ENCODE data around the gene FKBP14. TPM values are rescaled to one million over a fixed set of nuclear protein-coding genes. Genes with fewer than 3 reads are reported as not detected.

The FKBP14 gene
- total RNA-seq, 6 experiments from 2014 or later = 4.0 to 8.7 (median 5.2) TPM

DNA sequence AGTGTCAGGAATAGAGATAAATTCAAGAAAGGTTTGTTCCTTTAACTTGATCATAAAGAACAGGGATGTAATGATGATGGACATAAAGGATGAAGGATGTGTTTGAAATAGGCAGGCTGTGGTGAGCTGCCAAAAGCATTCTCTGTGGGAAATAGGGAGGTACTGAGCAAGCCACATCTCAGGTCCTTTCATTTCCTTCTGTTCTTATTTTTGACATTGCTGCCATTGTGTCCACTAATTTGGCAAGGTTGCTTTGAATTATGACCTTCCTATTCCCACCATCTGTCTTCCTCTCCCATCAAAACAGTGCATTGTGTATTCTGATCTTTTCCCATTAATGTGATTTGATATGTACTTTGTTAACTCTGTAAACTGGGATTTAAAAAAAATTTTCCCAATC lies 46.4 kb downstream of the FKBP14 start:
- intact Hi-C loops (cut with DNase I) = no loop called here
- no peaks in the 10 kb centered on the region for H3K27me3 ChIP-seq
- TF ChIP-seq POLR2A (IDR thresholded peaks at IDR 0.05) = no peak
- TF ChIP-seq, protein P1, sequence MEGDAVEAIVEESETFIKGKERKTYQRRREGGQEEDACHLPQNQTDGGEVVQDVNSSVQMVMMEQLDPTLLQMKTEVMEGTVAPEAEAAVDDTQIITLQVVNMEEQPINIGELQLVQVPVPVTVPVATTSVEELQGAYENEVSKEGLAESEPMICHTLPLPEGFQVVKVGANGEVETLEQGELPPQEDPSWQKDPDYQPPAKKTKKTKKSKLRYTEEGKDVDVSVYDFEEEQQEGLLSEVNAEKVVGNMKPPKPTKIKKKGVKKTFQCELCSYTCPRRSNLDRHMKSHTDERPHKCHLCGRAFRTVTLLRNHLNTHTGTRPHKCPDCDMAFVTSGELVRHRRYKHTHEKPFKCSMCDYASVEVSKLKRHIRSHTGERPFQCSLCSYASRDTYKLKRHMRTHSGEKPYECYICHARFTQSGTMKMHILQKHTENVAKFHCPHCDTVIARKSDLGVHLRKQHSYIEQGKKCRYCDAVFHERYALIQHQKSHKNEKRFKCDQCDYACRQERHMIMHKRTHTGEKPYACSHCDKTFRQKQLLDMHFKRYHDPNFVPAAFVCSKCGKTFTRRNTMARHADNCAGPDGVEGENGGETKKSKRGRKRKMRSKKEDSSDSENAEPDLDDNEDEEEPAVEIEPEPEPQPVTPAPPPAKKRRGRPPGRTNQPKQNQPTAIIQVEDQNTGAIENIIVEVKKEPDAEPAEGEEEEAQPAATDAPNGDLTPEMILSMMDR (IDR thresholded peaks at IDR 0.05) = no peak

DNA sequence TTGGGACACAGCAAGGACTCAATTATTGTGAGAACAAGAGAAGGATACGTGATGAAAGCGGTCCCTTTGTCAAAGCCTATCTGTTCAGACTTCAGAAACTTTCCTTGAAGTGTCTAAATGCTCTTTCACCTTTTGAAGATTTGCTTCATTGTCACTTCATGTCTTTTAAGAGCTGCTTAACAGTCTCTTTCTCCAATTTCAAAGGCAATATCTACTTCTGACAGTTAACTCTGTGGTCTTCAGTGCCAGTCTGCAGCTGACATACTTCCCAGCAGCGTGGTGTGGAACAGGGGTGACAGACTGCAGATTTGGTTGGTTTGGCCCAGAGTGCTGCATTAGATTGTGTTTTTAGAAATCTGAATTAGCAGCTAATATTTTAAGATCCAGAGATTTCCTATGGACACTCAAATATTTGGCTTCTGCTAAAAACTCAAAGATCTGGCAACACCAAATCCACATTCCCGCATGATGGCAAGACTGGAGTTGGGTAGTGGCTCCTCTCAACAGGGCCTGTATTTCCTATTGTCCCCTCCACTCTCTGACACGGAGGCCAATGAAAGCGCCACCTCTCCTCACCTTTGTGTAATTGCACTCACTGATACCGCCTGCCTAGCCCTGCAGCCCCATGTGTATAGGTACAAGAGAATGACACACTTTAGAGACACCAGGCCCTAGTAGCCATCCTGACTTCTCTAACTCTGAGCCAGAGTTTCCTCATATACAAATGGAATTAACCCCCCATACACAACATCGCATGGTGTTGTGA lies 48.4 kb downstream of the FKBP14 start:
- 64% methylated on average over 8 of the region's 8 CpGs for WGBS (ENCODE audit: insufficient coverage, low coverage, low lambda C conversion rate, missing lambda C conversion rate)
- TF ChIP-seq, protein P1 (IDR thresholded peaks at IDR 0.05) = no peak
- no peak for TF ChIP-seq POLR2A (IDR thresholded peaks at IDR 0.05)
- DNase-seq = no peak
- H3K27me3 ChIP-seq = no peaks in the 10 kb centered on the region
- no peaks in the 10 kb centered on the region for H3K4me1 ChIP-seq
- ATAC-seq = no peak
- H3K9me3 ChIP-seq = no peaks in the 10 kb centered on the region
- H3K4me3 ChIP-seq = no peak overlapping the region
- intact Hi-C loops (cut with DNase I) = no loop called here
- H3K27ac ChIP-seq = no peak overlapping the region
- no peaks in the 10 kb centered on the region for H3K36me3 ChIP-seq

More for the DNA sequence above, 46.4 kb downstream of the FKBP14 start:
- Histone ChIP-seq H3K9me3 (no peaks in the 10 kb centered on the region), H3K36me3 (no peaks in the 10 kb centered on the region), H3K27ac (no peak overlapping the region), H3K4me3 (no peak overlapping the region), H3K4me1 (no peaks in the 10 kb centered on the region)
- DNase-seq = no peak
- ATAC-seq = no peak

DNA sequence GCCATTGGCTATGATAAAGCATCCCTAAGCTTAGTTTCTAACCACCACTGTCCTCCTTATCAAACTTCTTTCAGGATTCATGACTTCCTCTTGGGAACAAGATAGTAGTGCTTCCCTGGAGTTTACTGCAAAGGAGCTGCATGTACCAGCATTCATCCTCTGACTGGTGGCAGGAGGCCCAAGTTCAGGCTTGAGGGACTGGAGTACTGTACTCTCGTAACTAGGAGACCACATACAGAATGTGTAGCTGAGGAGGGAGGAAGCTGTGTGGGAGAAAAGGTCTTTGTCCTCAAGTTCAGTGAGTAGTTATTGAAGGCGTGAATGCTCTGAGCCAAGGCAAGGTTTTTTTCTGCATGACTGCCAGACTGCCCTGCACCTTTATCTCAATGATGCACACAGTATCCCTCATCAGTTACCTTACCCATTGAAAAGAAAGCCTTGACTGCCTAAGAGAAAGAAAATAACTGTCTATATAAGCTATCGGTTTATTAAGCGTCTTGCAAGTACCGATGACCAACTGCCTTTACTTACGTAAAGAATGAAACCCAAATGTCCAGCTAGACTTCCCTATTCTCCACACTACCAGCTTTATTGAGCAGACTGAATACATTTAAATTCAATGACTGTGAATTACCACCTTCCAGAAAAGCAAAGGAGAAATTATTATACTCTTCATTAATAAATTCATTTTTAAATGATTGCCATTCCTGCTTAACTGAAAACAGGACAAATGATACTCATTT lies 49.7 kb downstream of the FKBP14 start:
- H3K4me1 ChIP-seq = no peaks in the 10 kb centered on the region
- no peaks in the 10 kb centered on the region for H3K27me3 ChIP-seq
- H3K4me3 ChIP-seq = no peak overlapping the region
- no peaks in the 10 kb centered on the region for H3K36me3 ChIP-seq
- no peak for DNase-seq
- TF ChIP-seq, protein P1 (IDR thresholded peaks at IDR 0.05) = no peak
- no peak for TF ChIP-seq POLR2A (IDR thresholded peaks at IDR 0.05)
- 69% methylated on average over 6 of the region's 6 CpGs for WGBS (ENCODE audit: insufficient coverage, low coverage, low lambda C conversion rate, missing lambda C conversion rate)
- intact Hi-C loops (cut with DNase I) = no loop called here
- no peak overlapping the region for H3K27ac ChIP-seq
- no peaks in the 10 kb centered on the region for H3K9me3 ChIP-seq
- ATAC-seq = peak; percentile 21 to 62 (median 38)

DNA sequence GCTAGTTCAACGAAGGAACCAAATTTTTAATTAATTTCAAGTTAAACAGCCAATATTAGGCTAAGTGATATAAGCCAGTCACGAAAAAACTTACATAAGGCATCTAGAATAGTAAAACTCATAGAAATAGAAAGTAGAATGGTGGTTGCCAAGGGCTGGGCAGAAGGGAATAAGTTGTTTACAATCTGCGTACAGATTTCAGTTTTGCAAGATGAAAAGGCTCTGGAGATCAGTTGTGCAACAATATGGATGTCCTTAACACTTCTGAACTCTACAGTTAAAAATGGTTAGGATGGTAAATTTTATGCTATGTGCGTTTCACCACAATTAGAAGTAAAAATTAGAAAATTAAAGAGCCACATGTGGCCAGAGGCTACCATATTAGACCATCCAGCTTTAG lies 50.2 kb downstream of the FKBP14 start:
- Histone ChIP-seq H3K36me3 (no peaks in the 10 kb centered on the region), H3K27ac (no peak overlapping the region), H3K4me1 (no peaks in the 10 kb centered on the region), H3K27me3 (no peaks in the 10 kb centered on the region), H3K9me3 (no peaks in the 10 kb centered on the region), H3K4me3 (no peak overlapping the region)
- WGBS (ENCODE audit: insufficient coverage, low coverage, low lambda C conversion rate, missing lambda C conversion rate) = 50% methylated on average over 4 of the region's 4 CpGs
- no peak for ATAC-seq
- intact Hi-C loops (cut with DNase I) = no loop called here
- DNase-seq = no peak
- TF ChIP-seq POLR2A (IDR thresholded peaks at IDR 0.05) = no peak
- TF ChIP-seq, protein P1 (IDR thresholded peaks at IDR 0.05) = no peak

Measured in right lobe of liver (tissue), 6 donors.